ENCODE measurements around the gene GID8. TPM values are rescaled to one million over a fixed set of nuclear protein-coding genes. Genes with fewer than 3 reads are reported as not detected.
A peak's percentile ranks its signal among the peaks of the same experiment; 100 is the strongest.

The GID8 gene
- total RNA-seq, 4 donors from 2014 or later: 16.4 to 48.6 (median 40.0) TPM

- peaks cover 8 to 32% of the 10 kb centered on the region in 2 donors for H3K4me1 ChIP-seq
- DNase-seq: no peak
- intact Hi-C loops (cut with DNase I; ENCODE audit: low total_unique reads): no loop called here
These were observed 20.2 kb upstream of the GID8 start for GRCh38 chr20:62917720-62918119.

GRCh38 chr20:62918147-62918546, 19.8 kb upstream of the GID8 start:
- H3K4me3 ChIP-seq: no peak overlapping the region
- peaks cover 8 to 37% of the 10 kb centered on the region in 2 donors for H3K4me1 ChIP-seq
- no peak for TF ChIP-seq POLR2A (IDR thresholded peaks at IDR 0.05)
- TF ChIP-seq CTCF (IDR thresholded peaks at IDR 0.05): no peak
- intact Hi-C loops (cut with DNase I; ENCODE audit: low total_unique reads): no loop called here
- H3K36me3 ChIP-seq: no peaks in the 10 kb centered on the region
- no peak for DNase-seq
- H3K27me3 ChIP-seq: no peaks in the 10 kb centered on the region
- no peaks in the 10 kb centered on the region for H3K9me3 ChIP-seq
- H3K27ac ChIP-seq: no peak overlapping the region

More at GRCh38 chr20:62917720-62918119, 20.2 kb upstream of the GID8 start:
- H3K4me3 ChIP-seq: no peak overlapping the region
- no peak overlapping the region for H3K27ac ChIP-seq
- no peak for TF ChIP-seq POLR2A (IDR thresholded peaks at IDR 0.05)
- no peak for TF ChIP-seq CTCF (IDR thresholded peaks at IDR 0.05)
- H3K27me3 ChIP-seq: no peaks in the 10 kb centered on the region
- no peaks in the 10 kb centered on the region for H3K9me3 ChIP-seq
- no peaks in the 10 kb centered on the region for H3K36me3 ChIP-seq

- no peak for DNase-seq
- Histone ChIP-seq H3K27ac (no peak overlapping the region), H3K36me3 (no peaks in the 10 kb centered on the region), H3K4me1 (peaks cover 8 to 38% of the 10 kb centered on the region in 2 donors), H3K4me3 (no peak overlapping the region), H3K27me3 (no peaks in the 10 kb centered on the region), H3K9me3 (no peaks in the 10 kb centered on the region)
- no peak for TF ChIP-seq POLR2A (IDR thresholded peaks at IDR 0.05)
- no peak for TF ChIP-seq CTCF (IDR thresholded peaks at IDR 0.05)
- intact Hi-C loops (cut with DNase I; ENCODE audit: low total_unique reads): no loop called here
These were observed 19.1 kb upstream of the GID8 start for GRCh38 chr20:62918831-62919230.

- Histone ChIP-seq H3K9me3 (no peaks in the 10 kb centered on the region), H3K4me1 (peaks cover 8 to 45% of the 10 kb centered on the region in 2 donors), H3K4me3 (no peak overlapping the region), H3K36me3 (no peaks in the 10 kb centered on the region), H3K27me3 (no peaks in the 10 kb centered on the region), H3K27ac (no peak overlapping the region)
- no peak for DNase-seq
- intact Hi-C loops (cut with DNase I; ENCODE audit: low total_unique reads): no loop called here
- TF ChIP-seq CTCF (IDR thresholded peaks at IDR 0.05) (no peak), POLR2A (IDR thresholded peaks at IDR 0.05) (no peak)
These were observed 17.8 kb upstream of the GID8 start for GRCh38 chr20:62920039-62920645.

- H3K27ac ChIP-seq: no peak overlapping the region
- no peaks in the 10 kb centered on the region for H3K9me3 ChIP-seq
- no peaks in the 10 kb centered on the region for H3K27me3 ChIP-seq
- DNase-seq: no peak
- no peaks in the 10 kb centered on the region for H3K36me3 ChIP-seq
- intact Hi-C loops (cut with DNase I; ENCODE audit: low total_unique reads): no loop called here
- H3K4me1 ChIP-seq: peaks cover 8 to 45% of the 10 kb centered on the region in 2 donors
- TF ChIP-seq CTCF (IDR thresholded peaks at IDR 0.05): peak in 3 of 4 experiments; percentile 10 to 18 (median 14)
- no peak for TF ChIP-seq POLR2A (IDR thresholded peaks at IDR 0.05)
- H3K4me3 ChIP-seq: no peak overlapping the region
These were observed 16.7 kb upstream of the GID8 start for GRCh38 chr20:62921119-62921687.

Measured in uterus (tissue), 4 donors.